GM10847 (cell line): ENCODE results near the gene DDHD1.

ENCODE experiments used
- POLR2A ChIP-seq: IDR thresholded peaks from 2 replicates; pipeline ENCODE4 v1.6.1; 2011; ENCODE audit not compliant: insufficient read length; ENCODE audit errors: extremely low read depth

DDHD1 gene

DNA sequence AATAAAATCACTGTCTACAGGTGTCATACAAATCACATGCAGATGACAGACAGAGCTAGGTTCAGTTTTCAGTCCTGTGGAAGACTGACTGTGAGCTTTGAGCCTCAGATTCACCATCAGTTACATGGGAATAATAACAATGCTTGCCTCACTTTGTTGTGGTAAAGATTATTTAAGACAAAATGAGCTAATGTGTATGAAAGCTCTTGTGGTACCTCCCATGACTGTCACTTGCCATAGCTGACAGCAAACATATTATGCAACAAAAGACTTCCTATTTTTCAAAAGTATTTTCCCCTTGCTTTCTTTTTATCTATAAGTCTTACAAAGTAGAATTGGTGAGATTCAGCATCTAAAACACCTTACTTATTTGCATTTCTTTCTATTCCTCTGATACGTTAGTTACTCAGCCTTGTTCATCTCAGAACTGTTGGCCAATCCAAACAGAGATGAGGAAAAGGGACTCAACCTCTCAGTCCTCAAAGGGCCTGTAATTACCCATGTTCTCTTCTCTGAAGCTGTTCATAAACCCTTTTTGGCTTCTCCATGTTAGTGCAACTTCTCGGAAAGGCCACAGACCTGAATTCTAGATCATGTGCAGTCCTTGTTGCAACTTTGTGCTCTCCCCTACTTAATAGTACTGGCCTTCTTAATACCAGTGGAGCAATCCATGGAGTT is 8.8 kb upstream of the DDHD1 start:
- no peak for TF ChIP-seq POLR2A

DNA sequence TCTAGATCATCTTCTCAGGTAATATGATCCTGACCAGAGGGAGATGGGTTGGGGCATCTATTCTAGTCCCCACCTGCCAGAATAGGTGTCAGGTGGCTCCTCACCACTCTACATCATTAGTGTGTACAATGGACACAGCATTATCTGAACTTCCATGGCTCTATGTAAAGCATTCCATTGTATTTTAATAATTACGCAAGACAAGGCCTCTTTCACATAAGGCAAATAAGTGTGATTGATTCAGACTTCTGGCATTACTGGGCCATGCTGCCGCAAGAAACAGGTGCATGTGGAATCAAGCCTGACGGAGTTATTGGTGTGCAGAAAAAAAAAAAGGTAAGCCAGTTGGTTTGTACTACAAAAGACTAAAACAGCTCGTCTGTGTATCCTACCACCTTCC is 3.1 kb upstream of the DDHD1 start:
- TF ChIP-seq POLR2A = no peak

DNA sequence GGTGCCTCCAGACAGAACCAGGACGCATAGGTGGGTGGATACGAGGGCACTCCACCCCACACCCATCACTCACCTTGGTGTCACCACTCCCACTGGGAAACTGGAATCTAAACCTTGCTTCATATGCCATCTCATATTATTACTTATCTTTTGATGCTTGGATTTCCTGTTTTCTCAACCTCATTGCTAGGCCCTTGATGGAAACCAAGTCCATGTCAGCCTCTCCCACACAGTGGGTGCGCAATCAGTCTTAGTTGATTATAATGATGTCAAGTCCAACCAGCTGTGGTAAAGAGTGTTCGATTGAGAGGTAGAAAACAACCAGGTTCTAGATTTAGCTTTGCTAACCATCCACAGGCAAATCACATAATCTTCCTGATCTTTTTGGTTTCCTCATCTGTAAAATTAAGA is 584 bp upstream of the DDHD1 start:
- no peak for TF ChIP-seq POLR2A

GRCh38 chr14:53152184-53152886 is 788 bp downstream of the DDHD1 start:
- TF ChIP-seq POLR2A = no peak

GRCh38 chr14:53151523-53152183 is 1.5 kb downstream of the DDHD1 start:
- TF ChIP-seq POLR2A = no peak

- TF ChIP-seq POLR2A = no peak
Observed at GRCh38 chr14:53149668-53150316, 3.3 kb downstream of the DDHD1 start.

- TF ChIP-seq POLR2A = no peak
Observed at GRCh38 chr14:53148671-53149070, 4.5 kb downstream of the DDHD1 start.

DNA sequence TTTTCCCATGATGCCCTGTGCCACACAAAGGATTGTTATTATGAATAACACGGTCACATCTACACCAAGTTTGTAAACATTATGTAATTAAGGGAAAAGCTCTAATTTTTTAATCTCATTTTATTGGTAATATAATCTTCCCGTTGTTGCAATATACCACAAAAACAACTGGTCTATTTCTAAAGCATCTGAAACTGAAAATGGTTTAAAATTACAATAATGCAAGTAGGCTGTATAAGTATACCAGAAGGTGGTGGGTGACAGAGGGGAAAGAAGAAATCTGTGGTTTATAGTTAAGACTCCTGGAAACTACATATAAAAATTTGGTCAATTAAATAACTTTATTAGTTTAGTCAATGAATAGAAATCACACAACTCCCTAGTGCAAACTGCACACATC is 5.2 kb downstream of the DDHD1 start:
- TF ChIP-seq POLR2A = no peak

DNA sequence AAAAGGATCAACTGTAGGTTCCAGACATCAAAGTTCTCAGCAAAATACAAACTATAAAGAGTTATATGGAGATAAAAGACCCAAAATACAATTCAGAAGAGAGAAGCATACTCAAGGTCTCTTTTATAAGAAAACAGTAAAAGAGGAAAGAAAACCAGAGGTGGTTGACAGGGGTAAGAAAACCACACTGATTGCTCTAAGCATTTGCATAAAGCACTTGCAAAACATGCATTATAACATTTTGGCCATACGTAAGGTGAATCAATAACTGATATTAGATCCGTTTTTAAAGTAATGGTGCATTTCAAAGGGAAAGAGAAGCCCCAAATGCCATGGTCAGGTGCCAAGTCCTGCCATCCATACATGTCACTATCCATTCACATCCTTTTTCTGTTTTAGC is 5.9 kb downstream of the DDHD1 start:
- no peak for TF ChIP-seq POLR2A

DNA sequence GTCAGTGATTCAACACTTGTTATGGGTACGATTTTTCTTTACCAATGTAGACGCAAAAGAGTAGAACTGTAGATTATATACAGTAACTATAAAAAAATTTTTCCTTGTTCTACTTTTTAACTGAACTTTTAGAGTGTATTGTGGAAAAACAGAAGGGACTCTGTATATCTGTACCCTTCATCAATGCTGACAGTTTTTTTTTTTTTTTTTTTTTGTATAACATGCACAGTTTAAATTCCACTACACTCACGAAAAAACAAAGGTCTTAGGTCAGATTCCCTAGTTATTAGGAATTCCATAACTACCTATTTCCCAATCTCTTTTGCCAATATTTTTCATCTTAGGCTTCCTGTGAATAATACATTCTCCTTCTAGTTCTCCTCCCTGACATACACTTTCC is 6.4 kb downstream of the DDHD1 start:
- TF ChIP-seq POLR2A = no peak

DNA sequence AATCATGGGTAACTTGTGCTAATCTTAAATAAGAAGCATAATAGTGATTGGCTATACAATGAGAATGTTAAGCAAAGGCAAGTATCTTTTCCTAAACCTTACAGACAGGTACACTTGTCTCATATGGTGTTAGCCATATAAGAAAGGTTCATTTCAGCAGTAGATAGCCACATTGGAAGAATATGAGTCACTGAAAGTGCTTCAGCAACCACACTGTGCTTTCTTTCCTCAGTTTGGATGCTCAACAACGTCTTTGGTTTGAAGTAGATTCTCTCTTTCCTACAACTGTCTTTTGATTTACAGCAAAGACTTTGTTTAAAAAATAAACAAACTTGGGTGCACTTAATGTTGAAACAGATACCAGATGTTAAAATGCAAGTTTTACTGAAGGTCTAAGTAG is 8.9 kb downstream of the DDHD1 start:
- TF ChIP-seq POLR2A = no peak

- TF ChIP-seq POLR2A = no peak
Observed at GRCh38 chr14:53140585-53140984, 12.5 kb downstream of the DDHD1 start.

GRCh38 chr14:53137568-53138203 is 15.4 kb downstream of the DDHD1 start:
- no peak for TF ChIP-seq POLR2A

GRCh38 chr14:53128303-53129028 is 24.7 kb downstream of the DDHD1 start:
- no peak for TF ChIP-seq POLR2A

- TF ChIP-seq POLR2A = no peak
Observed at GRCh38 chr14:53127832-53128231, 25.3 kb downstream of the DDHD1 start.
